ENCODE data around the gene TESK2.
A peak's percentile ranks its signal among the peaks of the same experiment; 100 is the strongest.

Gene TESK2

GRCh38 chr1:45331436-45332345, 159.3 kb downstream of the TESK2 start:
- DNase-seq = no peak

GRCh38 chr1:45329445-45329844, 161.5 kb downstream of the TESK2 start:
- no peak for DNase-seq

- no peak for DNase-seq
Observed at GRCh38 chr1:45328680-45329079, 162.3 kb downstream of the TESK2 start.

- DNase-seq = no peak
Observed at GRCh38 chr1:45327644-45328515, 163.1 kb downstream of the TESK2 start.

DNA sequence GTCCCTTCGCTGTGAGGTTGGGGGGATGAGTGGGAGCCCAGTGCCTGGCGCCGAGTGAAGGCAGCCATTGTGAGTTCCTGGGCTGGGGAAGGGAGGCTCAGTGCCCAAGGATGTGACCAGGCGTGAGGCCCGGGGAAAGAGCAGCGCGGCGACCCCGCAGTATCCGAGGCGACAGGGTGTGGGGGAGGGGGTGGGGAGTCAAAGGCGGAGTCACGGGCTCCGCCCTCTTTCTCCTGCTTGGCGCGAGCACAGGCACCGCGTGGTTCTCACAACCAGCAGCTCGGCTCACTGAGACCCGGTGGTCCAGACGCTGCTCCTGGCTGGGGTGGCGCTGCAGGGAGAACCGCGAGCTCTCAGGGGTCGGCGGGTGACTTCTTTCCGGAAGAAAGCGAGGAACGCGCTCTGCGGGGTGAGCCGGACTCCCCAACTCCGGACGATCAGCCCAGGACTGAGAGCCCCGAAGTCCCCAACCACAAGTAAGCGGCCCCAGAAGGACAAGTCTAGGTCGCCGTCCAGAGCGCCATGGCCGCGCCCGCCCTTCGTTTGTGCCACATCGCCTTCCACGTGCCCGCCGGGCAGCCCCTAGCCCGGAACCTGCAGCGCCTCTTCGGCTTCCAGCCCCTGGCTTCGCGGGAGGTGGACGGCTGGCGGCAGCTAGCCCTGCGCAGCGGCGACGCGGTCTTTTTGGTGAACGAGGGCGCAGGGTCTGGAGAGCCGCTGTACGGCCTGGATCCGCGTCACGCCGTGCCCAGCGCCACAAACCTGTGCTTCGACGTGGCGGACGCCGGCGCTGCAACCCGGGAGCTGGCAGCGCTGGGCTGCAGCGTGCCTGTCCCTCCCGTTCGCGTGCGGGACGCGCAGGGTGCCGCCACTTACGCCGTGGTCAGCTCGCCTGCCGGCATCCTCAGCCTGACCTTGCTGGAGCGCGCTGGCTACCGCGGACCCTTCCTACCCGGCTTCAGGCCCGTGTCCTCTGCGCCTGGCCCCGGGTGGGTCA, 164.0 kb downstream of the TESK2 start, which contains the start of gene HPDL:
Gene HPDL, plus strand, starts transcription at position 269 of the 997 bp plus-strand sequence. Its CDS starts 254 bp downstream, at position 523.
- peak; percentile 87 for DNase-seq

DNA sequence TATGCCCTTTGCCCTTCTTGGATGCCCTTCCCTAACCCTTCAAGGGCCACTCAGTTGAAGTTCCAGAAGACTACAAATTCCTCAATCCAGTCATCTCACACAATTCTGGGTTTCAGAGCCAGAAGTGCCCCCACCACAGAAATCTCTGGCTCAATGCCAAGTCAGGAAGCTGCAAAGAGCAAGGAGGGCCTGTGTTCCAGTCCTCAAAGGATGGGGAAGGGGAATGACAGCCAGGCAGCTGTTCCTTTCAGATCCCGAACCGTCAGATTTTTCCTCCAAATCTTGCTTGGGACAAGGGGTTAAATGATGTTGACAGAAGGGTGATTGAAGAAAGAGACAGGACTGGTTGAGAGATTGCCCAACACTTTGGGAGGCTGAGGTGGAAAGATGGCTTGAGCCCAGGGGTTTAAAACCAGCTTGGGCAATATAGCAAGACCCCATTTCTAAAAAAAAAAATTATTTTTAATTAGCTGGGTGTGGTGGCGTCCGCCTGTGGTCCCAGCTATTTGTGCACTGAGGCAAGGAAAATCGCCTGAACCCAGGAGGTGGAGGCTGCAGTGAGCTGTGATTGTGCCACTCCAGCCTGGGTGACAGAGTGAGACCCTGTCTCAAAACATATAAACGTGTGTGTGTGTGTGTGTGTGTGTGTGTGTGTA, 165.0 kb downstream of the TESK2 start:
- DNase-seq = no peak

GRCh38 chr1:45322486-45323040, 168.4 kb downstream of the TESK2 start:
- DNase-seq = no peak

GRCh38 chr1:45321444-45321843, 169.5 kb downstream of the TESK2 start:
- no peak for DNase-seq

DNA sequence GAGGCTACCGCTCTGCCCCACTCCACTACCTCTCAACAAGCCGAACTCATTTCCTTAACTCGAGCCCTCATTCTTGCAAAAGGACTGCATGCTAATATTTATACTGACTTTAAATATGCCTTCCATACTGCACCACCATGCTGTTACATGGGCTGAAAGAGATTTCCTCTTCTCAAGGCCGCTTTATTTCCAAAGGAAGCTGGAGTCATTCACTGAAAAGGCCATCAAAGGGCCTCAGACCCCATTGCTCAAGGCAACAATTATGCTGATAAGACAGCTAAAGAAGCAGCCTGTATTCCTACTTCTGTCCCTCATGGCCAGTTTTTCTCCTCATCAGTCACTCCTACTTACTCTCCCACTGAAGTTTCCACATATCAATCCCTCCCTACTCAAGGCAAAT, 171.2 kb downstream of the TESK2 start:
- no peak for DNase-seq

DNA sequence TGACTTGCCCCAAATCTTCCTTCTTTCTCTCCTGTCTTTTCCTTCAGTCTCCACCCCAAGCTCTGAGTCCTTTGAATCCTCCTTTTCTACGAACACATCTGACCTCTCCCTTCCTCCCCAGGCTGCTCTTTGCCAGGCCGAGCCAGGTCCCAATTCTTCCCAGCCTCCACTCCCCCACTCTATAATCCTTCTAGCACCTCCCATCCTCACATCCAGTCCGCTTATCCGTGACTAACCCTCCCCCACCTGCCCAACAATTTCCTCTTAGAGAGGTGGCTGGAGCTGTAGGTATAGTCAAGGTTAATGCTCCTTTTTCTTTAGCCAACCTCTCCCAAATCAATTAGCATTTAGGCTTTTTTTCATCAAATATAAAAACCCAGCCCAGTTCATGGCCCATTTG, 173.8 kb downstream of the TESK2 start:
- DNase-seq = no peak

DNA sequence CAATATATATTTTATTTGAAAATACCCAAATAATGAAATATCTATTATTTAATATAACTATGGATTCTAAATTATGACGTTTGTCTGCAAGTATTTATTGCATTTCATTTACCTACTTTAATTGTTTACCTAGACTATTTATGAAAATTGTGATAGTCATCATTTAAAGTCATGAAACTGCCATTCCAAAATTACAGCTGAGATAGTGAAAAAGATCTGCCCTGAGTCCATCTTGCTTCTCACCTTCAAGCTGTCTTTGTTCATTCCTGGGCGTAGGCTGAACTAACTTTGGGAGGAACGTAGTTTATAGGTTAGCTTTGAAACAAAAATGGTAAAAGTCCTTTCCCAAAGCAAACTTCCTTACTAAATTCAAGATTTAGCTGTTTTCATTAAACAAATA, 176.7 kb downstream of the TESK2 start:
- no peak for DNase-seq

DNA sequence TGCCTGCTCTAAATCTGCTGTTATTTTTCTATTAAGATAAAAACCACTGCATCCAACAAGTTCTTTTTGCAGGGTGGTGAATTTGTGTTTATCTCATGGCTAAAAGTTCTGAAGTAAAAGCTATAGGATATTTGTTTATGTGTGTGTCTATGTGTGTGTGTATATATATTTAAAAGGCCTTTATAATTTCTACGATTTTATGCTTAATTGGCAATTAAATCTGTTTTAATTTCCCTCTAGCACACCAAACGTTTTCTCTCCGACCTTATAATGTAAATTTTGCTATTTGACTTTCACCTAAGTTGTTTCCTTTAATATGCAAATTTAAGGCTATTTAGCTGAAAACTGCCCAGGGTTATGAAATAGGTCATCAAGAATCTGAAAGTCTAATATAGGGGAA, 184.1 kb downstream of the TESK2 start:
- DNase-seq = no peak

GRCh38 chr1:45306319-45306718, 184.6 kb downstream of the TESK2 start:
- DNase-seq = no peak

GRCh38 chr1:45305231-45305630, 185.7 kb downstream of the TESK2 start:
- no peak for DNase-seq

- peak; percentile 45 for DNase-seq
Observed at GRCh38 chr1:45304311-45305081, 186.5 kb downstream of the TESK2 start.

DNA sequence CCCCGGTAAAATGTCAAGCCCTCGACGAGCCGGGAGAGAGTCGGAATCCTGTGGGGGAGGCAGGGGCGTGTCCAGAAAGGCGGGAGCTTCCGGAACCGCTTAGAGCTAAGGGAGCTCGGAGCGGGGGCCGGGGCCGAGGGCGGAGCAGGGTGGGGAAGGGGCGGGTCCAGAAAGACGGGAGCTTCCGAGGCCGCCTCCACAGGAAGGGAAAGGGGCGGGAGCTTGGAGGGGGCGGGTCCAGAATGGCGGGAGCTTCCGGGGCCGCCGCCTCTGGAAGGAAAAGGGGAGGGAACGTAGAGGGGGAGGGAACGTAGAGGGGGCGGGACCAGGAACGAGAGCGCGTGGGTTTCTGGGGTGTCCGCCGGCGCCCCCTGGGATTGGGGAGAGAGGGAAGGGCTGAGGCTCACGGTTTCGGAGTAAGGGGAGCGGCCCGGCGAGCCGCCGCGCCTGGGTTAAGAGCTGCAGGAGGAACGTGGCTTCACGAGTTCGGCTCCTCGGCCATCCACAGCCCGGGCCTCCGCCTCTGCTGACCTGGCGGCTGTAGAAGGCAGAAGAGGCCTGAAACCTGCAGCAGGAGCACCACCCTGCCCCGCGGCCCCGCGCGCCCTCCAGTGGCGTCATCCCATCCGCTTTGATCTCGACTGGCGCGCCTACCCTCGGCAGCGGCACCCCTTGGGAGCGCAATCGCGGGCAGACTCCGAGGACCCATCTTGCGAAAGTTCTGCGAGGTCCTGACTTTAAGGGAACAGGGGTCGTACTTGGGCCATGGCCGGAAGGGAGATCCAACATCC, 187.2 kb downstream of the TESK2 start:
- peak; percentile 99 for DNase-seq

GRCh38 chr1:45302505-45303150, 188.3 kb downstream of the TESK2 start:
- DNase-seq = no peak

DNA sequence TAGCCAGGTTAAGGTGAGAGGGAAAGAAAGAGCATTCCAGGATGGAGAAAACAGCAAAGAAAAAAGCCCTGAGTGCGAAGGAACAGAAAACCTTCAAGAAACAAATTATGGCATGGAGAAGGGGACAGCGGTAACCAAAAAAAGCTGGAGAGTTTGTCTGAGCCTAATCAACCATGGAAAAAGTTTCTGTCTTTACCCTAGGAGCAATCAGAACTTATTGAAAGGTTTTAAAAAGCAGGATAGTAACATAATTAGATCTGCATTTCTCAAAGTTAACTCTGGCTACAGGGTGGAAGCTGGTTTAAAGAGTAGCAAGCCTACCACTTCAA, 190.3 kb downstream of the TESK2 start:
- DNase-seq = no peak

- peak; percentile 56 for DNase-seq
Observed at GRCh38 chr1:45299981-45300668, 190.8 kb downstream of the TESK2 start.

All from right hindlimb (tissue), 1 donor.